DMS79 (cell line): ENCODE data around the gene RGS12.

Experiments
- DNase-seq: peaks from one replicate; lab custom pipeline; 2025; lab: John Stamatoyannopoulos, UW

The RGS12 gene

GRCh38 chr4:3255611-3256186 lies 37.1 kb upstream of the RGS12 start:
- no peak for DNase-seq

- no peak for DNase-seq
These were observed 36.4 kb upstream of the RGS12 start for GRCh38 chr4:3256230-3257102.

GRCh38 chr4:3257103-3257555 lies 35.7 kb upstream of the RGS12 start:
- peak; percentile 74 for DNase-seq

GRCh38 chr4:3257556-3258482 lies 35.0 kb upstream of the RGS12 start:
- DNase-seq, result peak; percentile 41

GRCh38 chr4:3261411-3262207 lies 31.2 kb upstream of the RGS12 start:
- no peak for DNase-seq

- DNase-seq, result no peak
These were observed 30.4 kb upstream of the RGS12 start for GRCh38 chr4:3262208-3263052.

DNA sequence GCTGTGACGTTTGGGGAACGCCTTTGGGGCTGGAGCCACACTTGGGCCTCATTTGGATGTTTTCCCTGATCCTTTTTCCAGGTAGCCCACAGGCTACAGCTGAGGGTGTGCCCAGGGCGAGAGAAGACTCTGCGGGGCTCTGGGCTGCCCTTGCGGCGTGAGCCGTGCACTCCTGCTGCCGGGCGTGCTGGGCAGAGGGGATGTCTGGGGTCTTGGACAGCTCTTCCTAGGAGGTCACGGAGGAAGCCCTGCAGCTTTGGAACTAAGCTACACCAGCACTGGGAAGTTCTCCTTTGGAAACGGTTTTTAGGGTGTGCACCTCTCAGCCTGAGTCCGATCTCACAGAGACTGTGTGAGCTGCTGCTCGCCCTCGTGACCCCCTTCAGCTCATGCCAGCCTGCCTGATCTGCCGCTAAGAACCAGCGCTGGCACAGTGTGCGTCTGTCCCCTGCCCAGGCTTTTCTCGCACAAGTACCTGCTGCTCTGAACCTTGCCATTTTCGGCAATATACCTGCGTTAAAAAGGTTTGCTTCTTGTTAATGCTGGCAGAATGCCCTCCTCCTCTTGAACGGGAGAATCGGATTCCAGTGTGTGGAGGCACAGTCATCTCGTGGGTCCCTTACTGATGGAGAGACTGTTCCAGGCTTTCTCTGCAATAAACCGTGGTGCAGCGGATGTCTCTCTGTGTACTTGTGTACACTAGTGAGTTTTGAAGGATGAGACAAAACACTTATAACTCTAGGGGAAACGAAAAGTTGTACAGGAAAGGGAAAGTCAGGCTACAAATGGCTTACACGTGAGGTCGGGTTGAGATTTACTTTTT lies 29.6 kb upstream of the RGS12 start:
- peak; percentile 29 for DNase-seq

- no peak for DNase-seq
These were observed 29.0 kb upstream of the RGS12 start for GRCh38 chr4:3263876-3264193.

GRCh38 chr4:3266076-3266475 lies 26.7 kb upstream of the RGS12 start:
- no peak for DNase-seq

DNA sequence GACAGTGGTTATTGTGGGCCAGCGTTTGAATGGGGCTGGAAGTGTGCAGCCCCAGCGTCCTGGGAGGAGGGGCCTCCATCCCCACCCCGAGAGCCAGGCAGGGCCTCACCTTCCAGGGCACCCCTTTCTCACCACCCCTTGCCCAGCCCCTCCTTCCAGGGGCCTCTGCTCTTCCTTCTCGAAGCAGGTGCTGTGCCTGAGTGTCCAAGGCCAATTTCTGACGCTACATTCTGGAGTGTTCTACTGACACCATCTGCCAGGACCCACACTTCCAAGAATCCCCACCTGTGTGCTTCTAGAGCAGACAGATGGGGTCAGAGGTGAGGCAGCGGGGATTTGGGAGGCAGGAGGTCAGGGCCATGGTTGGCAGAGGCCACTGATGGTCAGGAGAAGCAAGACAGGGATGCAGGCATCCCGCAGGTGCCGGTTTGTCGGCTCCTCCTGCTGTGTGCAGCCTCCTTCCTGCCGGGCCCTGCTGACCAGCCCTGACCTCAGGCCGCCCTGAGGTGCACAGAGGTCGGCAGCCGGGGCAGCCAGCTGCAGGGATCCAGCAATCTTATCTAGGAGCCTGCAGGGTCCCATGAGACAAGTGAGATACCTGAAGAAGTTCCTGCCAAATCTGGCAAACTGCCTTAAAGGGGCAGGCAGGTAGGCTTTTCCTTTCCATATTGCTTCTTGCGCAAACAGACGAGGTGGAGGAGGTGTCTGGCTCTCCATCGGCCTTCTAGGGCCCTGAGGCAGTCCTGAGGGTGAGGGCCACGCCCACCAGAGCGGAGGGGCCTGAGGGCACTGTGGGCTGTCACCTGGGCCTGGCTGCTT lies 25.0 kb upstream of the RGS12 start:
- DNase-seq, result no peak

DNA sequence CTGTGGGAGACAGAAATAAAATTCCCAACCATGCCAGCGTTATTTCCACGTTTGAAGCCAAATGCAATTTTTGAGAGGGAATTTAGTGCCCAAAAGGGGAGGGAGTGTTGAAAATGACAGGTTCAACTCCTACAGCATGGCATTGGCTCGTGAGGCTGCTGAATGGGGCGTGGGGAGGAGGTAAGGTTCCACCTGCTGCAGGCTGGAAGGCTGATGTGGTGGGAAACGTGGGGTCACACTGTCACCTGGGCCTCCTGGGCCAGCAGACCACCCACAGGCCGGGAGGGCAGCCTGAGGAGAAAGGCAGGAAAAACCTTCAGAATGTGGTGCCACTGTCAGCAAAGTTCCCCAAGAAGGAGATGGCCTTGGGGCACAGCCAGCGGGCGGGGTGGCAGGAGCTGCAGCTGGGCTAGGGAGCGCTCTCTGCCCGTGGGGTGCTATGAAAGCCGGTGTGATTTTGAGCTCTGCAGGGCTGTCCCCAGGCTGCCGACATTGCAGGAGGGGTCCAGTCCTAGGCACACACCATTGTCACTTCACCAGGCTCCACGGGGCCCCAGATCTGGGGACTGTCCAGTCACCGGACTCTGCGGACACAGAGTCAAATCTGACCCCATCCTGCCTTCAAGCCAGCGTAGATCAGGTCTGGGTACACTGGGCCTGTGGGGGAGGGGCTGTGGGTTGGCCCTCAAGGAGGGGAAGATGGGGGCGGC lies 24.3 kb upstream of the RGS12 start:
- DNase-seq, result no peak

- DNase-seq, result no peak
These were observed 23.5 kb upstream of the RGS12 start for GRCh38 chr4:3269105-3269927.

DNA sequence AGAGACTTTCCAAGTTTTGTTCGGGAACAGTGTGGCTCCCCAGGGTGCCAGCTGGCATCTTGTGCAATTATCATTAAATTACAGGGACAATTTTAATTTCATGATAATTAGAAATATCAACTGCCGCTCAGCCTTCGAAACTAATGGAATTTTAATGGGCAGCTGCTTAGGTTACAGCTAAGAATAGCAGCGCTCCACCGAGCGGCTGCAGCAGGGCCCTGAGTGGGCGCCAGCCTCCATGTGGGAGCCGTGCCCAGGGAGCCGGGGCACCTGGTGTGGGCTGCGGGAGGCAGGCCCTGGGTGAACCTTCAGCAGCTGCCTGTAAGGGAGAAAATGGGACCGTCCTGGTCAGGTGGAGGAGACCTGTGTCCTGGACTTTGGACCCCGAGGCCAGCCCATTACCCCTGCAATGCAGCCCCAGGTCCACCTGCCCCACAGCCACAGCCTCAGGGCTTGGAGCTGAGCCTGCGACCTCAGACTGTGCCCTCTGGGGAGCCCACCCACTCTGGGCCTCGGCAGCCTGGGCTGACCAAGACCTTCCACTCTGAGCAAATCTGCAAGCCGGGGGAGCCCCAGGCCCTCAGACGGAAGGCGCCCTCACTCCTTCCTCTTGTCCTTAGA lies 22.7 kb upstream of the RGS12 start:
- DNase-seq, result no peak

DNA sequence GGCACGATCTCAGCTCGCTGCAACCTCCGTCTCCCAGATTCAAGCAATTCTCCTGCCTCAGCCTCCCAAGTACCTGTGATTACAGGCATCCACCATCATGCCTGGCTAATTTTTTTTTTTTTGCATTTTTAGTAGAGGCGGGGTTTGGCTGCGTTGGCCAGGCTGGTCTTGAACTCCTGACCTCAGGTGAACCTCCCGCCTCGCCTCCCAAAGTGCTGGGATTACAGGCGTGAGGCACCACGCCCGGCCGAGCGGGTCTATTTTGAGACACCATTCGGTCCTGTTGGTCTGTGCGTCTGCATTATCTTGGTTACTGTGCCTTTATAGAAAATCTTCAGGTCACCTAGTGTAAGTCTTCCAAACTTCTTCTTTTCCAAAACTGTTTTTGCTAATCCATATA lies 21.7 kb upstream of the RGS12 start:
- DNase-seq, result no peak

GRCh38 chr4:3276986-3277385 lies 15.8 kb upstream of the RGS12 start:
- no peak for DNase-seq

- no peak for DNase-seq
These were observed 12.4 kb upstream of the RGS12 start for GRCh38 chr4:3280466-3280865.

DNA sequence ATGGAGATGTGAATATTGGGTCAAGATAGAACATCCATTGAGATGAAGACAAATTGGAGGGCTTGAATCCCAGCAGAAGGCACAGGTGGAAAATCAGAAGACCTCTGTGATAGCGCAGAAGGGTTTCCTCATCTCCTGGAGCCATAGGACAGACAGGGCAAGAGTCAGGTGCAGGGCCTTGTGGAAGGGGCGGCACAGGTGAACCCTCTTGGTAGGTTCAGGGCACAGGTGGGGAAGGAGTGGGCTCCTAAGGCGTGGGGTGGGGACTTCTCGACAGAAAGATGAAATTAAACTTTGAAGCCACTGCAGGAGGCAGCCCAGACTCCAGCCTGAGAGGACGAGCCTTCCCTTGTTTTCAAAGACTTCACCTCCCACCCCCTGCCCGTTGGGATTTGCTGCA lies 9.3 kb upstream of the RGS12 start:
- DNase-seq, result no peak
